Osteoblast (primary cell): ENCODE data around the gene OR52E2. TPM values are rescaled to one million over a fixed set of nuclear protein-coding genes. Genes with fewer than 3 reads are reported as not detected.

ENCODE experiments used
- DNase-seq: peaks from one replicate; pipeline ENCODE4 v3.0.0; 2011; ENCODE audit warnings: low spot score, mixed read lengths; ENCODE audit not compliant: insufficient read length; ENCODE audit errors: missing footprints
- H2AFZ ChIP-seq: 2 replicates; pipeline ENCODE4 v1.6.0; 2011; ENCODE audit warnings: mild to moderate bottlenecking, low read length
- H3K27ac ChIP-seq: 2 replicates; pipeline ENCODE4 v1.5.1; 2011; ENCODE audit warnings: mild to moderate bottlenecking, low read depth, low read length, moderate library complexity
- H3K27me3 ChIP-seq: 2 replicates; pipeline ENCODE4 v1.6.0; 2012; ENCODE audit warnings: mild to moderate bottlenecking, control low read depth, inconsistent platforms, low read length, moderate library complexity; ENCODE audit not compliant: insufficient read depth
- H3K36me3 ChIP-seq: 2 replicates; pipeline ENCODE4 v1.5.1; 2011; ENCODE audit warnings: mild to moderate bottlenecking, low read length, control low read depth, moderate library complexity; ENCODE audit not compliant: insufficient read depth
- H3K4me1 ChIP-seq: 2 replicates; pipeline ENCODE4 v1.5.1; 2011; ENCODE audit warnings: mild to moderate bottlenecking, low read length, control low read depth, moderate library complexity; ENCODE audit not compliant: insufficient read depth
- H3K4me2 ChIP-seq: 2 replicates; pipeline ENCODE4 v1.6.0; 2011; ENCODE audit warnings: mild to moderate bottlenecking, low read length; ENCODE audit not compliant: insufficient read depth
- H3K4me3 ChIP-seq: fragments of 200-600 bp; sonication (generic); 3 replicates; pipeline ENCODE4 v1.5.1; 2012; ENCODE audit warnings: mild to moderate bottlenecking, low read length, inconsistent platforms; ENCODE audit not compliant: insufficient read depth
- H3K79me2 ChIP-seq: 2 replicates; pipeline ENCODE4 v1.6.0; 2012; ENCODE audit warnings: mild to moderate bottlenecking, low read length, control low read depth, inconsistent platforms; ENCODE audit not compliant: insufficient read depth
- H3K9me3 ChIP-seq: 2 replicates; pipeline ENCODE4 v1.5.1; 2011; ENCODE audit warnings: low read depth, low read length, control low read depth
- H4K20me1 ChIP-seq: 2 replicates; pipeline ENCODE4 v1.6.0; 2012; ENCODE audit warnings: mild to moderate bottlenecking, low read length, control low read depth; ENCODE audit not compliant: insufficient read depth
- total RNA-seq: library from RNA; depleted of rRNA; stranded (reverse); fragments of >200 nt; gene quantifications from 2 replicates; pipeline ENCODE4 v1.2.3, GENCODE V29; 2012
- TF ChIP-seq, protein P1 (sequence below): IDR thresholded peaks from 2 replicates; pipeline ENCODE4 v1.5.1; 2011; ENCODE audit warnings: mild to moderate bottlenecking, low read depth, low read length, moderate library complexity; ENCODE audit errors: extremely low read depth

Gene OR52E2
- total RNA-seq, 1 donor, result not detected

DNA sequence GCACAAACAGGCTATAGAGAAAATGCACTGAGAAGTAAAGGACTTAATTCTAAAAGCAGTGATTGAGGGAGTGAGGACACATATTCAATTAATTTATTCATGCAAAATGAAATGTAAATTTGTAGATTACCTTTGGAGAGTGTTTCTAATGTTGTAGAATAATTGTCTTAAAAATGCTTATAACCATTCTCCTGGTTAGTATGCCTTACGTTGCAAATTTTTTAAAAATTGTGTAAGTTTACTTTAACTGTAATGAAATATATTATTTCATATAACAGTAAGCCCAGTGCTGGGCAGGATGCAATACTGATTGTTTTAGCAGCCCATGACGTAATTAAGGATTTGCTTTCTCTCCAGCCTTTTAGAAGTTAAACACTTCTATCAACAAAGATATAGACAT is 36.6 kb upstream of the OR52E2 start:
- Histone ChIP-seq H2AFZ (no peak overlapping the region), H3K4me2 (no peak overlapping the region), H3K9me3 (no peaks in the 10 kb centered on the region), H3K36me3 (no peaks in the 10 kb centered on the region), H3K27ac (no peak overlapping the region), H3K4me3 (no peak overlapping the region), H4K20me1 (no peaks in the 10 kb centered on the region), H3K27me3 (no peaks in the 10 kb centered on the region), H3K4me1 (no peaks in the 10 kb centered on the region), H3K79me2 (no peaks in the 10 kb centered on the region)
- TF ChIP-seq, protein P1, sequence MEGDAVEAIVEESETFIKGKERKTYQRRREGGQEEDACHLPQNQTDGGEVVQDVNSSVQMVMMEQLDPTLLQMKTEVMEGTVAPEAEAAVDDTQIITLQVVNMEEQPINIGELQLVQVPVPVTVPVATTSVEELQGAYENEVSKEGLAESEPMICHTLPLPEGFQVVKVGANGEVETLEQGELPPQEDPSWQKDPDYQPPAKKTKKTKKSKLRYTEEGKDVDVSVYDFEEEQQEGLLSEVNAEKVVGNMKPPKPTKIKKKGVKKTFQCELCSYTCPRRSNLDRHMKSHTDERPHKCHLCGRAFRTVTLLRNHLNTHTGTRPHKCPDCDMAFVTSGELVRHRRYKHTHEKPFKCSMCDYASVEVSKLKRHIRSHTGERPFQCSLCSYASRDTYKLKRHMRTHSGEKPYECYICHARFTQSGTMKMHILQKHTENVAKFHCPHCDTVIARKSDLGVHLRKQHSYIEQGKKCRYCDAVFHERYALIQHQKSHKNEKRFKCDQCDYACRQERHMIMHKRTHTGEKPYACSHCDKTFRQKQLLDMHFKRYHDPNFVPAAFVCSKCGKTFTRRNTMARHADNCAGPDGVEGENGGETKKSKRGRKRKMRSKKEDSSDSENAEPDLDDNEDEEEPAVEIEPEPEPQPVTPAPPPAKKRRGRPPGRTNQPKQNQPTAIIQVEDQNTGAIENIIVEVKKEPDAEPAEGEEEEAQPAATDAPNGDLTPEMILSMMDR, result no peak
- no peak for DNase-seq

DNA sequence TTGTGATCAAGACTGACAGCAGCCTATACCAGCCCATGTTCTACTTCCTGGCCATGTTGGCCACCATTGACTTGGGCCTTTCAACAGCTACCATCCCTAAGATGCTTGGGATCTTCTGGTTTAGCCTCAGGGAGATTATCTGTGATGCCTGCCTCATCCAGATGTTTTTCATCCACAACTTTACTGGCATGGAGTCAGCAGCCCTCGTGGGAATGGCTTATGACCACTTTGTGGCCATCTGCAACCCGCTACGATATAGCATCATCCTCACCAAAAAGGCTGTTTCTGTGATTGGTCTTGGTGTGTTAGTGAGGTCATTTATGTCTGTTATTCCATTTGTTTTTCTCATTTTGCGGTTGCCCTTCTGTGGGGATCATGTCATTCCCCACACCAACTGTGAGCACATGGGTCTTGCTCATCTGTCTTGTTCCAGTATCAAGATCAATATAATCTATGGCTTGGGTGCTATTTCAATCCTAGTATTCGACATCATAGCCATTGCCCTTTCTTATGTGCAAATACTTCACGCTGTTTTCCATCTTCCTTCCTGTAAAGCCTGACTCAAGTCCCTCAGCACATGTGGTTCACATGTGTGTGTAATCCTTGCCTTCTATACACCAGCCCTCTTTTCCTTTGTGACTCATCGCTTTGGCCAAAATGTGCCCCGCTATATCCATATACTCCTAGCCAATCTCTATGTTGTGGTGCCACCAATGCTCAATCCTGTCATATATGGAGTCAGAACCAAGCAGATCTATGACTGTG is 33.6 kb upstream of the OR52E2 start:
- Histone ChIP-seq H3K36me3 (no peaks in the 10 kb centered on the region), H3K27me3 (no peaks in the 10 kb centered on the region), H3K27ac (no peak overlapping the region), H3K4me1 (no peaks in the 10 kb centered on the region), H3K9me3 (no peaks in the 10 kb centered on the region), H3K4me3 (no peak overlapping the region), H4K20me1 (no peaks in the 10 kb centered on the region), H3K4me2 (no peak overlapping the region), H2AFZ (no peak overlapping the region), H3K79me2 (no peaks in the 10 kb centered on the region)
- TF ChIP-seq, protein P1, result no peak
- DNase-seq, result peak; percentile 15

DNA sequence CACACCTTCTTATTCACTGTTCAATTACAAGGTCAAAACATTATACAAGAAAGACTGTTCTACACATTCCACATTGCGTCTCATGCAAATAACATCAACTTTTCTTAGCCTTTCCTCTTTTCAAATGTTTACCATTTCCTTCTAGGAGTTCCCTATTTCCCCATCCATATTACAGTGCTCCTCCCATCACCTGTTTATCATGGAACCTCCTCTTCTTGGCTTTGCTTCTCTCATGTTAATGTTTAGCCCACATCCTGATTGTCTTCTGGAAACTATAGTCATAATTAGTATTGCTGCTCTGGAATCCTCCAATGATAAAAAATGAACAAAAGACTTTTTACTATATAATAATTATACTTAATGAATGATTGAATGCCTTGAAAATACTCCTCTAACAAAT is 31.2 kb upstream of the OR52E2 start:
- TF ChIP-seq, protein P1, result no peak
- DNase-seq, result no peak
- Histone ChIP-seq H3K36me3 (no peaks in the 10 kb centered on the region), H3K79me2 (no peaks in the 10 kb centered on the region), H3K27me3 (no peaks in the 10 kb centered on the region), H3K9me3 (no peaks in the 10 kb centered on the region), H3K27ac (no peak overlapping the region), H4K20me1 (no peaks in the 10 kb centered on the region), H3K4me2 (no peak overlapping the region), H2AFZ (no peak overlapping the region), H3K4me1 (no peaks in the 10 kb centered on the region), H3K4me3 (no peak overlapping the region)

DNA sequence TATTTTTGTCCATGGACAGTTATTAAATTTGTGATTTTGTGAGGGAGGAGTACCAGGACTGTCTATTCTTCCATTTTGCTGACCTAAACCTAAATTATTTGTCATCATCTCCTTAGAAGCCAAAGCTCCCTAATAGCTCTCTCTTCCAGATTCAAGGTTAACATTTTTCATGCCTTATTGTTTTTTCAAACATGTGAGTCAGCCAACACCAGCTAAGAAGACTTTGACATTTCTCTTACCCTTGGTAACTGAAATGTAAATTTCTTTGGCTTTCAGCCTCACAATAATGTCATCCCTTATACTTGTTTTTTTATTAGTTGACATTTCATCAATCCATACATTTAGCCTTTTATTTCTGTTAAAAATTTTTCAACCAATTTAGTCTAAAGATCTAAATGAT is 29.1 kb upstream of the OR52E2 start:
- TF ChIP-seq, protein P1, result no peak
- H3K4me2 ChIP-seq, result no peak overlapping the region
- no peaks in the 10 kb centered on the region for H3K27me3 ChIP-seq
- DNase-seq, result no peak
- H3K4me1 ChIP-seq, result no peaks in the 10 kb centered on the region
- H2AFZ ChIP-seq, result no peak overlapping the region
- H3K27ac ChIP-seq, result no peak overlapping the region
- H3K36me3 ChIP-seq, result no peaks in the 10 kb centered on the region
- H3K4me3 ChIP-seq, result no peak overlapping the region
- no peaks in the 10 kb centered on the region for H3K79me2 ChIP-seq
- no peaks in the 10 kb centered on the region for H3K9me3 ChIP-seq
- H4K20me1 ChIP-seq, result no peaks in the 10 kb centered on the region
